BE2C (cell line): Measurements from ENCODE around the gene USP46.

Source experiments
- DNase-seq: peaks from one replicate; pipeline ENCODE4 v3.0.0-alpha.2; 2020
- H3K27me3 ChIP-seq: fragments of 250-450 bp; sonication (Bioruptor Pico); 2 replicates; pipeline ENCODE4 v1.5.1; 2020; ENCODE audit warnings: mild to moderate bottlenecking
- H3K36me3 ChIP-seq: fragments of 250-450 bp; sonication (Bioruptor Pico); 2 replicates; pipeline ENCODE4 v1.5.1; 2020; ENCODE audit warnings: mild to moderate bottlenecking
- H3K4me1 ChIP-seq: fragments of 250-450 bp; sonication (Bioruptor Pico); 2 replicates; pipeline ENCODE4 v1.5.1; 2020
- H3K4me3 ChIP-seq: 2 replicates; pipeline ENCODE4 v1.5.1; 2011; ENCODE audit warnings: low read depth, low read length
- H3K9me3 ChIP-seq: fragments of 250-450 bp; sonication (Bioruptor Pico); 2 replicates; pipeline ENCODE4 v1.5.1; 2020
- TF ChIP-seq, protein P1 (sequence below): IDR thresholded peaks from 2 replicates; pipeline ENCODE4 v1.5.1; 2012; ENCODE audit warnings: mild to moderate bottlenecking, low read depth, low read length

USP46 gene

DNA sequence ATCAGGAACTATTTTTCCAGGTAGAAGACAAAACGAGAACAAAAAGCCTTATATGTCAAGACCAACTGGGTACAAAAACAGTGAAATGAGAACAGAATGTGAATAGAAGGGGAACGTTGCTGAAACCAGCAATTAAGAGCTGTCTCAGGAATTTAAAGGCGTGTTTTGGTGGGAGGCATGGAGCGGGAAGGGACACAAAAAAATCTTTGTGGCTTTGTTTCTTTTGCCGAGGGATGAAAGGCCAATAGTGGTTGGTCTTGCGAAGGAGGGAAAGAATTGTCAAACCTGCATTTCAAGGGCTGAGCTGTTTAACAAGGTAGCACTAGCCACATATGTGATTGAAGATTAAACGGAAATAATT, 103.8 kb downstream of the USP46 start:
- TF ChIP-seq, protein P1, sequence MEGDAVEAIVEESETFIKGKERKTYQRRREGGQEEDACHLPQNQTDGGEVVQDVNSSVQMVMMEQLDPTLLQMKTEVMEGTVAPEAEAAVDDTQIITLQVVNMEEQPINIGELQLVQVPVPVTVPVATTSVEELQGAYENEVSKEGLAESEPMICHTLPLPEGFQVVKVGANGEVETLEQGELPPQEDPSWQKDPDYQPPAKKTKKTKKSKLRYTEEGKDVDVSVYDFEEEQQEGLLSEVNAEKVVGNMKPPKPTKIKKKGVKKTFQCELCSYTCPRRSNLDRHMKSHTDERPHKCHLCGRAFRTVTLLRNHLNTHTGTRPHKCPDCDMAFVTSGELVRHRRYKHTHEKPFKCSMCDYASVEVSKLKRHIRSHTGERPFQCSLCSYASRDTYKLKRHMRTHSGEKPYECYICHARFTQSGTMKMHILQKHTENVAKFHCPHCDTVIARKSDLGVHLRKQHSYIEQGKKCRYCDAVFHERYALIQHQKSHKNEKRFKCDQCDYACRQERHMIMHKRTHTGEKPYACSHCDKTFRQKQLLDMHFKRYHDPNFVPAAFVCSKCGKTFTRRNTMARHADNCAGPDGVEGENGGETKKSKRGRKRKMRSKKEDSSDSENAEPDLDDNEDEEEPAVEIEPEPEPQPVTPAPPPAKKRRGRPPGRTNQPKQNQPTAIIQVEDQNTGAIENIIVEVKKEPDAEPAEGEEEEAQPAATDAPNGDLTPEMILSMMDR = no peak
- Histone ChIP-seq H3K4me3 (no peak overlapping the region), H3K4me1 (no peaks in the 10 kb centered on the region), H3K27me3 (no peaks in the 10 kb centered on the region), H3K9me3 (no peaks in the 10 kb centered on the region), H3K36me3 (no peaks in the 10 kb centered on the region)
- no peak for DNase-seq

DNA sequence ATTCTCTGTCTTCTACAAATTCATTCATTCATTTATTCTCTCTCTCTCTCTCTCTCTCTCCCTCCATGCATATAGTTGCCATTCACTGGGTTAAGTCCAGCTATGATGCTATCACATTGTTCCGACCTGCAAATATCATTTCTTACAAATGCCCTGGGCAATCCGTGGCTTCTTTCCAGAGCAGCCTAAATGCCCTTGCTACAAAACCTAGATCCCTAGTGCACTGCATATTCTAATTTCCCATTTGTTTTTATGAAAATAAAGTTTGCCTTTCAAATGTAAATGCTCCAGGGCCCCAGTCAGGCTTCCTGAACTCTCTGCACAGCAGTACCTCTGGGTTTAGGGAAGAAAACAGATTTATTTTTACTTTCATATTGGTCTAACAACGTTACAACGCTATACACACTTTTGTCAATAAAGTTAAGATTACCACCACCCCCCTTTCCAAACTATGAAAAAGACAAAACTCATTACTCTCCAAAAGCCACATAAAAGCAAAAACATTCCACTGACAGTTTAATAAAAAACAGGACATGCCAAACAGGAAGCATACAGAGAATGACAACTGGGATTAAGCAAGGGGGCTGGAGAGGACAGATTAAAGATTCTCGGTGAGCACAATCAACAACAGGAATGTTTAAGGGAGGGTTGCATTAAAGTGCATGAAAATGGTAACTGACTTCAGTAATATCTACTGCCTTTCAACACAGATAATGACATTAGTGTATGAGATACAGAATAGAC, 104.3 kb downstream of the USP46 start:
- Histone ChIP-seq H3K27me3 (no peaks in the 10 kb centered on the region), H3K9me3 (no peaks in the 10 kb centered on the region), H3K4me3 (no peak overlapping the region), H3K36me3 (no peaks in the 10 kb centered on the region), H3K4me1 (no peaks in the 10 kb centered on the region)
- DNase-seq = no peak
- TF ChIP-seq, protein P1 = no peak

DNA sequence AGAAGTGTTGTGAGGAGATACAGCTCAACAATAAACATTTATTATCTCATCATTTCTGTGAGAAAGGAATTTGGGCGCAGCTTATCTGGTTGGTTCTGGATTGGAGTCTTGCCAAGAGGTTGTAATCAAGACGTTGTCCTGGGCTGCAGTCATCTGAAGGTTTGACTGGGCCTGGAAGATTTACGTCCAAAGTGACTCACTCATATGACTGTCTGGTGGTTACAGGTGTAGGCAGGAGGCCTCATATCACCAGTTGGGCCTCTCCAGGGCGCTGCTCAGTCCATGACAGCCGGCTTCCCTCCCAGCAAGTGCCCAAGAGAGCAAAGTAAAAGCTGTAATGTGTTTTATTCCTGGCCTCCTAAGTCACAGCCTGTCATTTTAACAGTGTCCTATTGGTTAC, 106.3 kb downstream of the USP46 start:
- Histone ChIP-seq H3K27me3 (no peaks in the 10 kb centered on the region), H3K9me3 (no peaks in the 10 kb centered on the region), H3K36me3 (no peaks in the 10 kb centered on the region), H3K4me3 (no peak overlapping the region), H3K4me1 (no peaks in the 10 kb centered on the region; the same call in 1 of the 2 replicates)
- no peak for DNase-seq
- TF ChIP-seq, protein P1 = no peak

DNA sequence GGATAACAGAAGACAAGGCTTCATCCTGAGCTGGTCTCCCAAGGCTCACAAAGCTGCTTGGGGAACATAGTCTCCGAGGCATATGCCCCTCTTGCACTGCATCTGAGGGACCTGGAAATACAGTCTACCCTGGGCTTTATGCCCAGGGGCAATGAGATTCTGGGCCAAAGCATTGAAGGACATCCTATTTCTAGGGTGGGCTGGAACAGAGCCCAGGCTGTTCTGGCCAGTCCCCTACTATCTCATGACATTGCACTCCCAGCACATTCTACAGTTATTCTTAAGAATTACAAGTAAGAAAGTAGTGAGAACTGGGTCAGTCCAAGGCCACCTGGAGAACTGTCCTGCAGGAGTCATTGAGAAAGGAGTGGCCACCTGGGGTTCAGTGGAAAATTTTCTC, 107.6 kb downstream of the USP46 start:
- Histone ChIP-seq H3K27me3 (no peaks in the 10 kb centered on the region), H3K36me3 (no peaks in the 10 kb centered on the region), H3K4me1 (no peaks in the 10 kb centered on the region; the same call in none of the 2 replicates), H3K9me3 (no peaks in the 10 kb centered on the region), H3K4me3 (no peak overlapping the region)
- TF ChIP-seq, protein P1 = no peak
- DNase-seq = no peak

DNA sequence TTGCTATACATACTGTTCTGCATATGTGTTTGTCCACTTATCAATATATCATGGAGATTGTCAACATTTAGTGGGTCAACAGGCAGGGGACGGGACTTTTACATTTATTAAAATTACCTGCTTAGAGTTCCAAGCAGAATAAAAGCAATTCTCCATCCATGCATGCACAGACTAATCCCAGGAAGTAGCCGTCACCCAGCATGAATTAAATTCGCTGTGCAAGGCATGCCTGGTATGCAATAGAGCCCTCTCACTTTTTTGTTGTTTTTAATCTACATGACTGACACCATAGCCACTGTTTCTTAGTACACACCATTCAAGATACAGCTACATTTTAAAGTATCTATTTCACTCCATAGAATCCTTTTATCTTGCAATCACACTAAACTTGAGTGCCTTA, 108.9 kb downstream of the USP46 start:
- no peaks in the 10 kb centered on the region for H3K27me3 ChIP-seq
- no peaks in the 10 kb centered on the region for H3K9me3 ChIP-seq
- no peaks in the 10 kb centered on the region for H3K36me3 ChIP-seq
- H3K4me3 ChIP-seq = no peak overlapping the region
- TF ChIP-seq, protein P1 = no peak
- H3K4me1 ChIP-seq = no peaks in the 10 kb centered on the region; the same call in none of the 2 replicates
- no peak for DNase-seq

DNA sequence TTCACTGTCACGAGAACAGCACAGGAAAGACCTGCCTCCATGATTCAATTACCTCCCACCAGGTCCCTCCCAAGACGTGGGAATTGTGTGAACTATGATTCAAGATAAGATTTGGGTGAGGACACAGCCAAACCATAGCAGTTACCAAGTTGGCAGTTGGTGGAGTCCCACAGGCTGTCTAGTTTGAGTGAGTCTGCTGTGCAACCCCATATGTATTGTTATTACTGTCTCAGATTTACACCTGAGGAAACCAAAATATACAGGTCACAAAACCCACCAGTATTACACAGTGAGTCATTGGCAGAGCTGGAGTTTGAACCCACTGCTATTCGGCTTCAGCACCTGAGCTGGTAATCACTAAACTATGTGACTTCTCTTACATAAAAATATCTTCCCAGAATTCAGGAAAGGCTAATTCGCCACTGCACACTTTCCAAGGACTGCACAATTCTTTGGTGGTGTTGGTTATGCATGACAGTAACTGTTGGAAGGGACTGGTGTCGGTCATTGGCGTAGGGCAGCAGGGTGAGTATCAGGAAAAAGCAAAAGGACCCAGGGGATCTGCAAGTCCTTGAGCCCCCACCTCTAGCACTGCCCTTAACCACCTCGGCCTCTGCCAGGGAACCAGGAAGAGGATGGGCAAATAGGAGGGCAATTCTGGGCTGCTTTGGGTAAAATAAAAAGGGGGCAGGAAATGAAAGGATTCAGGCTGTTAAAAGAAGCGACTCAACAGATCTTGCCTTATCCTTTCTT, 110.1 kb downstream of the USP46 start:
- Histone ChIP-seq H3K4me1 (no peaks in the 10 kb centered on the region; the same call in none of the 2 replicates), H3K9me3 (no peaks in the 10 kb centered on the region), H3K4me3 (no peak overlapping the region), H3K36me3 (no peaks in the 10 kb centered on the region), H3K27me3 (no peaks in the 10 kb centered on the region)
- TF ChIP-seq, protein P1 = no peak
- DNase-seq = no peak
